Activated naive CD8-positive, alpha-beta T cell treated with anti-CD3 and anti-CD28 coated beads, Interleukin-2, amount 50 U/mL, for 24 hours (primary cell): ENCODE measurements around the gene PCDHB4.
"Not testable (repeated sequence)": the region's sequence is repeated elsewhere in the genome, so short reads cannot be mapped to it uniquely, and the experiment has no call there.

Experiments
- ATAC-seq: fragments of 150-1000 bp; cut with Tn5 transposase; one replicate; pipeline ENCODE4 v1.10.0; 2021
- DNase-seq: peaks from one replicate; pipeline ENCODE4 v3.0.0; 2021
- H3K27ac Mint-ChIP-seq: one replicate; pipeline ENCODE4 v1.8.0; 2021; ENCODE audit warnings: mild to moderate bottlenecking, mixed read lengths
- H3K27me3 Mint-ChIP-seq: one replicate; pipeline ENCODE4 v1.8.0; 2021; ENCODE audit warnings: mixed read lengths
- H3K36me3 Mint-ChIP-seq: one replicate; pipeline ENCODE4 v1.8.0; 2021; ENCODE audit warnings: low read depth, mixed read lengths
- H3K4me1 Mint-ChIP-seq: one replicate; pipeline ENCODE4 v1.8.0; 2021; ENCODE audit warnings: mixed read lengths
- H3K4me3 Mint-ChIP-seq: one replicate; pipeline ENCODE4 v1.8.0; 2021; ENCODE audit warnings: mild to moderate bottlenecking, moderate library complexity, mixed read lengths
- H3K9me3 Mint-ChIP-seq: one replicate; pipeline ENCODE4 v1.8.0; 2021; ENCODE audit warnings: mixed read lengths

The PCDHB4 gene

GRCh38 chr5:141121563-141121962, at the start of gene PCDHB4:
TSS of gene PCDHB4 (plus strand) at chr5:141121818. CDS start at chr5:141121999, 181 bp downstream.
- Mint-ChIP-seq H3K4me1 (no peaks in the 10 kb centered on the region), H3K4me3 (no peak within 1 kb of the TSS), H3K27me3 (peaks cover 20% of the 10 kb centered on the region), H3K9me3 (peaks cover 24% of the 10 kb centered on the region), H3K27ac (no peak within 1 kb of the TSS), H3K36me3 (peaks cover 6% of the 10 kb centered on the region)
- ATAC-seq: no peak
- DNase-seq: no peak

DNA sequence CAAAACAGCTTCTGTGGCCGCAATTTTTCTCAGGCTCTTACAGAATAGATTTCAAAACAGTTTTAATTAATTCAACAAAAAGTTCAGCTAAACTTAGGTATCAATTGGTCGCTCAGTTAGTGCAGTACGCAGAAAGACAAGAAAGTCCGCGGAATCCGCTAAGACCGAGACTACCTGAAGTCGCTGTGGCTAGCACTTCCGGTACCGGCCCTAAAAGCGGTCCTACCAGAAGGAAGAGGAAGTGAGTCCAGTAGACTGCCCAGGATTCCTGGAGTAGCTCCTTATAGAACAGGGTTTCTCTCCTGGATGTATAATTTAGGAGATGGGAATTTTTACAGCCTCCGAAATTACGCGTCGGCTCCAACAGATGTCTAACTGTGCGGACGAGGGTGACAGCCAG, 43.8 kb upstream of the PCDHB4 start:
- Mint-ChIP-seq H3K27me3 (peaks cover 17% of the 10 kb centered on the region), H3K27ac (no peak overlapping the region), H3K9me3 (peaks cover 20% of the 10 kb centered on the region), H3K4me3 (no peak overlapping the region), H3K36me3 (no peaks in the 10 kb centered on the region), H3K4me1 (no peaks in the 10 kb centered on the region)
- ATAC-seq (no peak), DNase-seq (no peak)

DNA sequence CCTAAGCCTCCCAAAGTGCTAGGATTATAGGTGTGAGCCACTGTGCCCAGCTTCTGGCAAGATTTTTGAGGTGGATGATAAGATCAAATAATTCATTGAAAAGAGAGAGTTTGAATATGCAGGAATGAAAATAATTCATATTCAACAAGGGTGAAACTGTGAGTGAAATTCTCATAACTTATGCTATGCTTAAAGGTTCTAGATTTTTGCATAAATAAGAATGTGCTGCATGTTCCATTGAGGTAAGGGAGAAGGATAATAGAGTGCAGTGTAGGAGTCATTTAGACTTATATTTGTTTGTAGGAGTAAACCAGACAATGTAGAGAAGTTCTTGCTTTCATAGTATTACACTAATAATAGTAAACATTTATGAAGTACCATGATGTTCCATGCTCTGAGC, 39.4 kb upstream of the PCDHB4 start:
- DNase-seq (no peak), ATAC-seq (no peak)
- no peak overlapping the region for H3K4me3 Mint-ChIP-seq
- peaks cover 9% of the 10 kb centered on the region for H3K9me3 Mint-ChIP-seq
- H3K36me3 Mint-ChIP-seq: peaks cover 6% of the 10 kb centered on the region
- no peak overlapping the region for H3K27ac Mint-ChIP-seq
- peaks cover 19% of the 10 kb centered on the region for H3K27me3 Mint-ChIP-seq
- H3K4me1 Mint-ChIP-seq: peaks cover 4% of the 10 kb centered on the region

GRCh38 chr5:141084487-141084989, 37.1 kb upstream of the PCDHB4 start:
- Mint-ChIP-seq H3K36me3 (peaks cover 6% of the 10 kb centered on the region), H3K4me1 (peaks cover 4% of the 10 kb centered on the region), H3K27me3 (peaks cover 19% of the 10 kb centered on the region), H3K9me3 (peaks cover 3% of the 10 kb centered on the region), H3K4me3 (peak overlapping the region; percentile 73), H3K27ac (no peak overlapping the region)
- DNase-seq (peak; percentile 26), ATAC-seq (peak; percentile 63)

- peaks cover 40% of the 10 kb centered on the region for H3K27me3 Mint-ChIP-seq
- no peak for DNase-seq
- no peak within 1 kb of the TSS for H3K27ac Mint-ChIP-seq
- peaks cover 8% of the 10 kb centered on the region for H3K36me3 Mint-ChIP-seq
- no peaks in the 10 kb centered on the region for H3K4me1 Mint-ChIP-seq
- H3K9me3 Mint-ChIP-seq: peaks cover 39% of the 10 kb centered on the region
- ATAC-seq: no peak
- H3K4me3 Mint-ChIP-seq: no peak within 1 kb of the TSS
Observed at GRCh38 chr5:141094481-141095262, 26.9 kb upstream of the PCDHB4 start, which contains the start of gene PCDHB2. TSS of gene PCDHB2 (plus strand) at chr5:141094615. CDS start at chr5:141094791, 176 bp downstream.

DNA sequence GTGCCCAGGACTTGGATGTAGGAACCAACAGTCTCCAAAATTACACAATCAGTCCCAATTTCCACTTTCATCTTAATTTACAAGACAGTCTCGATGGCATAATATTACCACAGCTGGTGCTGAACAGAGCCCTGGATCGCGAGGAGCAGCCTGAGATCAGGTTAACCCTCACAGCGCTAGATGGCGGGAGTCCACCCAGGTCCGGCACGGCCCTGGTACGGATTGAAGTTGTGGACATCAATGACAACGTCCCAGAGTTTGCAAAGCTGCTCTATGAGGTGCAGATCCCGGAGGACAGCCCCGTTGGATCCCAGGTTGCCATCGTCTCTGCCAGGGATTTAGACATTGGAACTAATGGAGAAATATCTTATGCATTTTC, 26.4 kb upstream of the PCDHB4 start:
- Mint-ChIP-seq H3K9me3 (peaks cover 45% of the 10 kb centered on the region), H3K27ac (no peak overlapping the region), H3K4me3 (no peak overlapping the region), H3K27me3 (peaks cover 42% of the 10 kb centered on the region), H3K4me1 (no peaks in the 10 kb centered on the region), H3K36me3 (peaks cover 8% of the 10 kb centered on the region)
- ATAC-seq: no peak
- DNase-seq: no peak

DNA sequence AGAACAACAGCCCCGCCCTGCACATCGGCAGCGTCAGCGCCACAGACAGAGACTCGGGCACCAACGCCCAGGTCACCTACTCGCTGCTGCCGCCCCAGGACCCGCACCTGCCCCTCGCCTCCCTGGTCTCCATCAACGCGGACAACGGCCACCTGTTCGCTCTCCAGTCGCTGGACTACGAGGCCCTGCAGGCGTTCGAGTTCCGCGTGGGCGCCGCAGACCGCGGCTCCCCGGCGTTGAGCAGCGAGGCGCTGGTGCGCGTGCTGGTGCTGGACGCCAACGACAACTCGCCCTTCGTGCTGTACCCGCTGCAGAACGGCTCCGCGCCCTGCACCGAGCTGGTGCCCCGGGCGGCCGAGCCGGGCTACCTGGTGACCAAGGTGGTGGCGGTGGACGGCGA, 25.4 kb upstream of the PCDHB4 start:
- H3K27me3 Mint-ChIP-seq: peaks cover 47% of the 10 kb centered on the region
- not testable (repeated sequence) for H3K4me1 Mint-ChIP-seq, H3K27ac Mint-ChIP-seq, H3K36me3 Mint-ChIP-seq, DNase-seq, H3K4me3 Mint-ChIP-seq, ATAC-seq
- peaks cover 51% of the 10 kb centered on the region for H3K9me3 Mint-ChIP-seq

DNA sequence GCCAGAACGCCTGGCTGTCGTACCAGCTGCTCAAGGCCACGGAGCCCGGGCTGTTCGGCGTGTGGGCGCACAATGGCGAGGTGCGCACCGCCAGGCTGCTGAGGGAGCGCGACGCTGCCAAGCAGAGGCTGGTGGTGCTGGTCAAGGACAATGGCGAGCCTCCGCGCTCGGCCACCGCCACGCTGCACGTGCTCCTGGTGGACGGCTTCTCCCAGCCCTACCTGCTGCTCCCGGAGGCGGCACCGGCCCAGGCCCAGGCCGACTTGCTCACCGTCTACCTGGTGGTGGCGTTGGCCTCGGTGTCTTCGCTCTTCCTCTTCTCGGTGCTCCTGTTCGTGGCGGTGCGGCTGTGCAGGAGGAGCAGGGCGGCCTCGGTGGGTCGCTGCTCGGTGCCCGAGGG, 25.0 kb upstream of the PCDHB4 start:
- not testable (repeated sequence) for DNase-seq, H3K4me3 Mint-ChIP-seq, H3K4me1 Mint-ChIP-seq, H3K27ac Mint-ChIP-seq, ATAC-seq
- peaks cover 53% of the 10 kb centered on the region for H3K9me3 Mint-ChIP-seq
- H3K36me3 Mint-ChIP-seq: peaks cover 11% of the 10 kb centered on the region
- H3K27me3 Mint-ChIP-seq: peaks cover 51% of the 10 kb centered on the region

GRCh38 chr5:141100243-141100805, 21.3 kb upstream of the PCDHB4 start, which contains the start of gene PCDHB3:
TSS of gene PCDHB3 (plus strand) at chr5:141100473. CDS start at chr5:141100650, 177 bp downstream.
- no peaks in the 10 kb centered on the region for H3K4me1 Mint-ChIP-seq
- DNase-seq (peak; percentile 37), ATAC-seq (no peak)
- H3K9me3 Mint-ChIP-seq: peaks cover 31% of the 10 kb centered on the region
- peaks cover 10% of the 10 kb centered on the region for H3K36me3 Mint-ChIP-seq
- H3K27me3 Mint-ChIP-seq: peaks cover 38% of the 10 kb centered on the region
- no peak within 1 kb of the TSS for H3K4me3 Mint-ChIP-seq
- H3K27ac Mint-ChIP-seq: no peak within 1 kb of the TSS

- Mint-ChIP-seq H3K9me3 (peaks cover 25% of the 10 kb centered on the region), H3K4me1 (no peaks in the 10 kb centered on the region), H3K27me3 (peaks cover 31% of the 10 kb centered on the region)
Observed at GRCh38 chr5:141101059-141101458, 20.6 kb upstream of the PCDHB4 start.

GRCh38 chr5:141102070-141102469, 19.5 kb upstream of the PCDHB4 start:
- not testable (repeated sequence) for DNase-seq, H3K27ac Mint-ChIP-seq, H3K4me3 Mint-ChIP-seq

More at GRCh38 chr5:141101059-141101458, 20.6 kb upstream of the PCDHB4 start:
- no peak for ATAC-seq
- peaks cover 8% of the 10 kb centered on the region for H3K36me3 Mint-ChIP-seq
- H3K27ac Mint-ChIP-seq: no peak overlapping the region
- DNase-seq: no peak
- no peak overlapping the region for H3K4me3 Mint-ChIP-seq

GRCh38 chr5:141102471-141102870, 19.1 kb upstream of the PCDHB4 start:
- Mint-ChIP-seq H3K27me3 (peaks cover 26% of the 10 kb centered on the region), H3K9me3 (peaks cover 28% of the 10 kb centered on the region)
- H3K4me1 Mint-ChIP-seq, DNase-seq, H3K27ac Mint-ChIP-seq, H3K4me3 Mint-ChIP-seq, ATAC-seq, H3K36me3 Mint-ChIP-seq: not testable (repeated sequence)

More at GRCh38 chr5:141102070-141102469, 19.5 kb upstream of the PCDHB4 start:
- ATAC-seq, H3K4me1 Mint-ChIP-seq, H3K36me3 Mint-ChIP-seq: not testable (repeated sequence)
- Mint-ChIP-seq H3K9me3 (peaks cover 25% of the 10 kb centered on the region), H3K27me3 (peaks cover 30% of the 10 kb centered on the region)

DNA sequence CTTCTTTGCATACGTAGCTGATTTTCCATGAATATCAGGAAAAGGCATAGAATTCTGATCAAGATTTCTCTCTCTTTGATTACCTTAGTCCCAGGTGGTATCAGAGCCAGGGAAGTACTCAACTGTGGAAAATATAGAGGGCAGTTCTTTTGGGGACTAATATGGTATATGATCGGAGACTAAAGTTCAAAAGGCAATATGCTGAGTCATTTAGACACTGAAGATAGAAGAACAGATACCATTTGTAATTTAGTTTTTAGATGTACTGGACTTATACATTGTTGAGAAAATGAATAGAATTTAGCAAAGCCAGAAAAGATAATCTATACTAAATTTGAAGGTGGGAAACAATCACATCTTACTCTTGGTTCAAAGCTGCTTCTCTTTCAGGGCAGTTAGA, 16.3 kb upstream of the PCDHB4 start:
- DNase-seq (no peak), ATAC-seq (no peak)
- Mint-ChIP-seq H3K27me3 (peaks cover 19% of the 10 kb centered on the region), H3K9me3 (peaks cover 20% of the 10 kb centered on the region), H3K27ac (no peak overlapping the region), H3K36me3 (peaks cover 10% of the 10 kb centered on the region), H3K4me1 (no peaks in the 10 kb centered on the region), H3K4me3 (no peak overlapping the region)

GRCh38 chr5:141119250-141119649, 2.4 kb upstream of the PCDHB4 start:
- no peak overlapping the region for H3K27ac Mint-ChIP-seq
- H3K4me3 Mint-ChIP-seq: no peak overlapping the region
- peaks cover 41% of the 10 kb centered on the region for H3K9me3 Mint-ChIP-seq
- ATAC-seq (no peak), DNase-seq (no peak)
- H3K36me3 Mint-ChIP-seq: peaks cover 6% of the 10 kb centered on the region
- H3K4me1 Mint-ChIP-seq: no peaks in the 10 kb centered on the region
- peaks cover 18% of the 10 kb centered on the region for H3K27me3 Mint-ChIP-seq

DNA sequence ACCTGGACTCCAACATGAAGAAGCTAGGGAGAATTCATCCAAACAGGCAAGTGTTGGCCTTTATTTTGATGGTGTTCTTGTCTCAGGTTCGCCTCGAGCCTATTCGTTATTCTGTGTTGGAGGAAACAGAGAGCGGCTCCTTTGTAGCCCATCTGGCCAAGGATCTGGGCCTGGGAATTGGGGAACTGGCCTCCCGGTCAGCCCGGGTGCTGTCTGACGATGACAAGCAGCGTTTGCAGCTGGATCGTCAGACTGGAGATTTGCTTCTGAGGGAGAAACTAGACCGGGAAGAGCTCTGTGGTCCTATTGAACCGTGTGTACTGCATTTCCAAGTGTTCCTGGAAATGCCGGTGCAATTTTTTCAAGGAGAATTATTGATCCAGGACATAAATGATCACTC, 367 bp downstream of the PCDHB4 start:
- Mint-ChIP-seq H3K4me1 (no peaks in the 10 kb centered on the region), H3K9me3 (peaks cover 20% of the 10 kb centered on the region), H3K27ac (no peak overlapping the region), H3K36me3 (peaks cover 6% of the 10 kb centered on the region), H3K27me3 (peaks cover 20% of the 10 kb centered on the region), H3K4me3 (no peak overlapping the region)
- no peak for ATAC-seq
- DNase-seq: no peak
